Muscle layer of colon (tissue), 2 donors: ENCODE data around the gene NFKBIL1.
"Not testable (repeated sequence)": the region's sequence is repeated elsewhere in the genome, so short reads cannot be mapped to it uniquely, and the experiment has no call there.

ENCODE experiments used
- H3K27ac ChIP-seq: one replicate; pipeline ENCODE4 v1.7.0; 2013; ENCODE audit warnings: low read depth, mild to moderate bottlenecking, low read length, moderate library complexity
- H3K27me3 ChIP-seq, 2 donors: one replicate each; pipeline ENCODE4 v1.7.0; 2013; ENCODE audit warnings: low read length in 2 of 2, mild to moderate bottlenecking in 2 of 2; ENCODE audit not compliant: insufficient read depth in 2 of 2, control insufficient read depth in 1 of 2
- H3K36me3 ChIP-seq: one replicate; pipeline ENCODE4 v1.7.0; 2013; ENCODE audit warnings: mild to moderate bottlenecking, low read length; ENCODE audit not compliant: insufficient read depth
- H3K4me1 ChIP-seq: one replicate; pipeline ENCODE4 v1.7.0; 2013; ENCODE audit warnings: mild to moderate bottlenecking, low read length; ENCODE audit not compliant: insufficient read depth
- H3K4me3 ChIP-seq, 2 donors: one replicate each; pipeline ENCODE4 v1.7.0; 2013; ENCODE audit warnings: low read length in 2 of 2, low read depth in 1 of 2, mild to moderate bottlenecking in 1 of 2, moderate library complexity in 1 of 2
- H3K9ac ChIP-seq: one replicate; pipeline ENCODE4 v1.7.0; 2013; ENCODE audit warnings: low read length
- H3K9me3 ChIP-seq: one replicate; pipeline ENCODE4 v1.7.0; 2013; ENCODE audit warnings: mild to moderate bottlenecking, low read length
- donor health status: abdominal sarcoma.
- donor health status: Adenocarcinoma of cecum.

Gene NFKBIL1

DNA sequence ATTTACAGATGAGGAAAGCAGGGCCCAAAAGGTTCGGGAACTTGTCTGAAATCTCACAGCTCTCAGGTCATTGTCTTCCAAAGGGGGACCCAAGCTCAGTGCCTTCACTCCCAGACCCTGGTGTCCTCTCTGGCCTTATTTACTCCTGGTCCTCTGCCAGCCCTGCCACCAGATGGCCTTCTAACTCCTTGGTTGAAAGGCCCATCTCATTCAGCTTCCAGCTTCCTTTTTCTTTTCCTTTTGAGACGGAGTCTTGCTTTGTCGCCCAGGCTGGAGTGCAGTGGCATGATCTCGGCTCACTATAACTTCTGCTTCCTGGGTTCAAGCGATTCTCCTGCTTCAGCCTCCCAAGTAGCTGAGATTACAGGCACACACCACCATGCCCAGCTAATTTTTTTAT, 4.0 kb downstream of the NFKBIL1 start:
- H3K27ac ChIP-seq, H3K4me3 ChIP-seq, H3K36me3 ChIP-seq, H3K9me3 ChIP-seq, H3K9ac ChIP-seq, H3K27me3 ChIP-seq: not testable (repeated sequence)
- H3K4me1 ChIP-seq = peaks cover 17% of the 10 kb centered on the region

DNA sequence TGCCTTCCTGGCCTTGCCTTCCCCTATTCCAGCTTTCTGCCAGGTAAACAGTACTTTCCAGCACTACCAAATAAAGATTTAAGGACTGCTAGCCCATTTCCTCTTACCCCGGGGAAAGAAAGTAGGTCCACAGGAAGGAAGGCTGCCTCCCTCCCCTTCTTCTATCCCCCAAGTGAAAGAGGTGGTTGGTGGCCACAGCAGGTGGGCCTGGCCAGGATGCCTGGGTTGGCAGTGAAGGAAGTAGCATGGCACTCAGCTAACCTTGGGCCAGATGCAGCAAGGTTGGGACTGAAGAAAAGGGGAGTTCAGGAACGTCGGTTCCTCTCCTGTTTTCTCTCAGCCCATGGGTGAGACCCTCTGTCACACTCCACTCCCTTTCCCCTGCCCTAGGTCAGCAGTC, 8.9 kb downstream of the NFKBIL1 start:
- H3K4me1 ChIP-seq = peaks cover 10% of the 10 kb centered on the region
- H3K9ac ChIP-seq = no peak overlapping the region
- H3K36me3 ChIP-seq = peaks cover 42% of the 10 kb centered on the region
- H3K9me3 ChIP-seq = no peaks in the 10 kb centered on the region
- H3K27ac ChIP-seq = no peak overlapping the region
- no peaks in the 10 kb centered on the region for H3K27me3 ChIP-seq
- H3K4me3 ChIP-seq = no peak overlapping the region

DNA sequence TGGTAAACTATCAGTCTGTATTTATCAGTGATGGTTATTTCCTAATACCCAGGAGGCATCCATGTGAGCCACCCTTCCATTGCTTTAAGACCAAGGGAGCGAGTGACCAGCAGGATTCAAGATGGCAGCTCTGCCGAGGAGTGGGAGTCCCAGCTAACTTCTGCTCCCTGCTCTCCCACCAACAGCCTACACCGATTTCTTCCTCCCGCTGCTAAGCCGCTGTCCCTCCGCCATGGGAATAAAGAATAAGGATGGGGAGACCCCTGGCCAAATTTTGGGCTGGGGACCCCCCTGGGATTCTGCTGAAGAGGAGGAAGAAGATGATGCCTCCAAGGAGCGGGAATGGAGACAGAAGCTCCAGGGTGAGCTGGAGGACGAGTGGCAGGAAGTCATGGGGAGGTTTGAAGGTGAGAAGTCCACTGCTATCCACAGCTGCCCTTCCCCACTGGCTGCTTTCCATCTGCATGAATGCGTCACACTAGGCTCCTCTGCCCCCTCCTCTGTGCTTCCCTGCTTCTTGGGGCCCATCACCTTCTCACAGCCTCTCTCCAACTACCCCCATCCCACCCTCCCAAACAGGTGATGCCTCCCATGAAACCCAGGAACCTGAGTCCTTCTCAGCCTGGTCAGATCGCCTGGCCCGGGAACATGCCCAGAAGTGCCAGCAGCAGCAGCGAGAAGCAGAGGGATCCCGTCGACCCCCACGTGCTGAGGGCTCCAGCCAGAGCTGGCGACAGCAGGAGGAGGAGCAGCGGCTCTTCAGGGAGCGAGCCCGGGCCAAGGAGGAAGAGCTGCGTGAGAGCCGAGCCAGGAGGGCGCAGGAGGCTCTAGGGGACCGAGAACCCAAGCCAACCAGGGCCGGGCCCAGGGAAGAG, 10.3 kb downstream of the NFKBIL1 start:
- no peak overlapping the region for H3K4me3 ChIP-seq
- peaks cover 42% of the 10 kb centered on the region for H3K36me3 ChIP-seq
- peaks cover 10% of the 10 kb centered on the region for H3K4me1 ChIP-seq
- H3K27me3 ChIP-seq = no peaks in the 10 kb centered on the region
- H3K27ac ChIP-seq = peak overlapping the region; percentile 38
- H3K9me3 ChIP-seq = no peaks in the 10 kb centered on the region
- no peak overlapping the region for H3K9ac ChIP-seq

DNA sequence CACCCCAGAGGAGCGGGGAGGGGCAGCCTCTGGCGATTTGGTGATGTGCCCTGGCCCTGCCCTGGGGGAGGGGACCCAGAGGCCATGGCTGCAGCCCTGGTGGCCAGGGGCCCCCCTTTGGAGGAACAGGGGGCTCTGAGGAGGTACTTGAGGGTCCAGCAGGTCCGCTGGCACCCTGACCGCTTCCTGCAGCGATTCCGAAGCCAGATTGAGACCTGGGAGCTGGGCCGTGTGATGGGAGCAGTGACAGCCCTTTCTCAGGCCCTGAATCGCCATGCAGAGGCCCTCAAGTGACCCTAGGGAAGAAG, 10.9 kb downstream of the NFKBIL1 start:
- Histone ChIP-seq H3K4me1 (peaks cover 10% of the 10 kb centered on the region), H3K4me3 (no peak overlapping the region), H3K9me3 (no peaks in the 10 kb centered on the region), H3K36me3 (peaks cover 42% of the 10 kb centered on the region), H3K27ac (peak overlapping the region; percentile 38), H3K9ac (no peak overlapping the region), H3K27me3 (no peaks in the 10 kb centered on the region)

DNA sequence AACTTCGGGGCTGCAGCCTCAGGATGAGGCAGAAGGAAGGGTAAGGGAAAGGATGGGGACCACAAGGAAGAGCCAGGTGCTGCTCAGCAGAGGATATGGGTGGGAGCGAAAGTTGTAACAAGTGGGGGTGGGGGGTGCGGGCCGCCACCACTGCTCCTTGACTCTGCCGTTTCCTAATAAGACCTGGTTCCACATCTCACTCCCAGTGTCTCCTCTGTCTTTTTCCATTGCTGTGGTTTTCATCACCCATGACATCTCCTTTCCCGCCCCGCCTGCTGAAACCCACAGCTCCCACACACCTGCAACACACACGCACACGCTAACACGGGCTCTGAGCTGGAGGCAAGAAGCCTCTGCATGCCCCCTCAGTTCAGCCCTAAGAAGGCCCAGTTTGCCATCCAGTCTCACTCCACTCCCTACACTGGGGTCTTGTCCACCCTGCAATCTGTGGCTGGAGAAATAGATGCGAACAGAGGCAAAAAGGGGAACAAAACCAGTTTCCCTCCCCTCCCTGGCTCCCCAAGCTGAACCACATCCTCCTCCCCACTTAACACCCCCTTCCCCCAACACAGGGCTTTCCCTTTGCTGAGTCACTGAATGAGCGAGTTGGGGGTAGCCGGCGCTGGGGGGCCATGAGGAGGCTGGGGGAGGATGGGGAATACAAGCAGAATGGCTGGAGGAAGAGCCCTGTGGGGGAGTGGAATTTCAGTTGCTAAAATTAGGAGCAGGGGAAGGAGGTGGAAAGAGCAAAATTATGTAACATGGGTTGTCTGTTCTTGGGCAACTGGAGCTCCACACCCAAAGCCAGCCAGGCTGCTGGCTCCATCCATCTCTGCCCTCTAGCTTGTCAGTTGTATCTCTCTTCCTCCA, 11.5 kb downstream of the NFKBIL1 start:
- Histone ChIP-seq H3K9me3 (no peaks in the 10 kb centered on the region), H3K4me3 (no peak overlapping the region), H3K4me1 (peaks cover 10% of the 10 kb centered on the region), H3K36me3 (peaks cover 42% of the 10 kb centered on the region), H3K27me3 (no peaks in the 10 kb centered on the region), H3K27ac (peak overlapping the region; percentile 52), H3K9ac (no peak overlapping the region)

DNA sequence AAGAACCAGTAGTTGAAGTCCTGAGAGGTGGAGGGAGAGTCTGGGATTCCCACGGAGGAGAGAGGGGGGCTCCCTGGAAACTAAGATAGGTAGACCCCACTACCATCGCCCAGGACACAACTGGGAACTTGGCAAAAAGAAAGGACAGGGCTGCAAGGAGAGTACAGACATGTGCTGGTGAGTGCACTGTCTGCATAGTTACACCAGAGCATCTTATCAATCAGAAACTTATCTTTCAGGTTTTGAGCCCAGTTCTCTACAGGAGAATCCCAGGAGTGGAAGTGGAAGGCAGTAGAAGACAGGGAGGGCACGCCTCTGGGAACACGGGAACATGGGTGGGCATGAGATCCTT, 12.2 kb downstream of the NFKBIL1 start:
- Histone ChIP-seq H3K36me3 (peaks cover 42% of the 10 kb centered on the region), H3K27me3 (no peaks in the 10 kb centered on the region), H3K4me3 (no peak overlapping the region), H3K4me1 (peaks cover 10% of the 10 kb centered on the region), H3K9ac (no peak overlapping the region), H3K9me3 (no peaks in the 10 kb centered on the region), H3K27ac (peak overlapping the region; percentile 52)

DNA sequence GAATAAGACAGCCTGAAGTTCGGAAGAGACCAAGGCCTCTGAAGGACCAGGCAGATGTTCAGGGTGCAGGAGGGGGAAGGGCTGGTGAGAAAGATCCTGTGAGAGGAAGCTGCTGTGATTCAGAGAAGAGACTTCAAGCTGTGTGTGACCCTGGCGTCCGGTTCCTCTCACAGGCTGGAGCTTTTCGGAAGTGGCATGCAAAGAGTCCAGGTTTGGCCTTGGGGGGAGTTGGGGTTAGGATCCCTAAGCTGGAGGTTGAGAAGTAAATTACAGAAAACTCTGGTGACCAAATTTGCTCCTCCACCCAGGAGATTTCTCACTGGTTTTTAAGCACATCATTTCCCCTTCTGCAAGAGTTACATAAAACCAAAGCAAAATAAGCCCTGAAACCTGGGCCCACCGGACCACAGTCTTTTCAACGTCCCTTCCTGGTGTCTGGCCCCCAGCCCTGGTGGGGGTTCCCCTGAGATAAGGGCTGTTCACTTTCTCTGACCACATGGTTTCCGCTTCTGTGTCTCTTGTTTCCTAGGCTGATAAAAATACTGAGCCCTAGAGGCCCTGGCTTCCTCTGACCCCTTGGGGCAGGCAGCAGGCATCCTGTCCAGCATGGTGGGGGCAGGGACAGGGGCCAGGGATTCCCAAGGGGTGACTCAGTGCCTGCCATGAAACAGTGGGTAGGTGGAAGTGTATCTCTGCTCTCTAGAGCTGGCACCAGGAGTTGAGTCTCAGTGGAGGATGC, 12.7 kb downstream of the NFKBIL1 start:
- Histone ChIP-seq H3K4me1 (peaks cover 10% of the 10 kb centered on the region), H3K9me3 (no peaks in the 10 kb centered on the region), H3K27ac (peak overlapping the region; percentile 52), H3K9ac (no peak overlapping the region), H3K27me3 (no peaks in the 10 kb centered on the region), H3K4me3 (no peak overlapping the region), H3K36me3 (peaks cover 42% of the 10 kb centered on the region)

DNA sequence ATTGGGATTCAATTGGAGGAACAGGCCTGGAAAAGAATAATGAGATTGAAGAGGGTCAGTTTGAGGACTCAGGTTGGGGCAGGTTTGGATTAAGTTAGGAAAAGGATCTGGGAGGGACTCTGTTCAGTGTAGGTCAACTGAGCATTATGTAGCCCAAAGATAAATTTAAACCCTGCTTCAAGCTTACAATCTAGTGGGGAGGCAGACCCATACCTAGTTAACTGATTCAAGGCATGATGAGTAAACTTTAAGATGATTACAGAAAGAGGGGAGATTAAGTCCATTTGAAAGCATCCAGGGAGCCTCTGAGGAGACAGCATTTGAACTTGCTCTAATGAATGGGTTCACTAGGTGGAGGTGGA, 13.3 kb downstream of the NFKBIL1 start:
- Histone ChIP-seq H3K27me3 (peaks cover 0 to under 1% of the 10 kb centered on the region in 2 donors), H3K4me1 (peaks cover 10% of the 10 kb centered on the region), H3K9ac (no peak overlapping the region), H3K27ac (no peak overlapping the region), H3K4me3 (no peak overlapping the region), H3K9me3 (no peaks in the 10 kb centered on the region), H3K36me3 (peaks cover 42% of the 10 kb centered on the region)

DNA sequence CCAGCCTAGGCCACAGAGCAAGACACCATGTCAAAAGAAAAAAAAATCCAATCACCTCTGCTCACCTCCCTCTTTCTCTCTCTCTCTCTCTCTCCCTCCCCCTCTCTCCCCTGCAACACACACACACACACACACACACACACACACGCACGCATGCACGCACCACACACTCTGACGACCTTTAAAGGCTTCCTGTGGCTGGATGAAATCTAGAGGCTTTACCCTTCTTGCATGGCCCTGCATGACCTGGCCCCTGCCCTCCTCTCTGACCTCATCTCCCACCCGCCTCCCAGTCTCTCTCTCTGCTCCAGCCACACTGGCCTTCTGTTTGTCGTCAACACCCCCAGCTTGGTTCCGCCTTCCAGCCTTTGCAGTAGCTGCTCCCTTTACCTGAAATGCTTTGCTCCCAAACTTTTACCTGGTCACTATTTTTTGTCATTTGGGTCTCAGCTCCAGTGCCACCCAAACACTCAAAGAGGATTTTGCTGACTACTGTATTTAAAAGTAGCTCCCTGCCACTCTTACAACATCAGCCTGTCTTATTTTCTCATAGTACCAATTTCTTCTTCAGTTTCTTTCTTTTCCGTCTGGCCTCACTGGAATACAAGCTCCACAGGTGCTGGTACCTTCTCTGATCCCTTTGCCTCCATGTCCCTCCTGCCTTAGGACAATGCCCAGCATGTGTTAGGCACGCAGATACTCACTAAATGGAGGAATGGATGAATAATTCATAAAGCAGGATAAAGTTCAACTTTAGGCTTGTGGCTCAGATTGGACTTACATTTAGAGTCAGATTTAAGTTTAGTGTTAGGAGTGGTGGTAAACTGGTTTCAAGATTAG, 20.3 kb downstream of the NFKBIL1 start:
- Histone ChIP-seq H3K27me3 (peaks cover 0 to 10% of the 10 kb centered on the region in 2 donors), H3K9ac (no peak overlapping the region), H3K4me3 (no peak overlapping the region), H3K27ac (no peak overlapping the region), H3K9me3 (no peaks in the 10 kb centered on the region), H3K36me3 (no peaks in the 10 kb centered on the region), H3K4me1 (no peaks in the 10 kb centered on the region)

DNA sequence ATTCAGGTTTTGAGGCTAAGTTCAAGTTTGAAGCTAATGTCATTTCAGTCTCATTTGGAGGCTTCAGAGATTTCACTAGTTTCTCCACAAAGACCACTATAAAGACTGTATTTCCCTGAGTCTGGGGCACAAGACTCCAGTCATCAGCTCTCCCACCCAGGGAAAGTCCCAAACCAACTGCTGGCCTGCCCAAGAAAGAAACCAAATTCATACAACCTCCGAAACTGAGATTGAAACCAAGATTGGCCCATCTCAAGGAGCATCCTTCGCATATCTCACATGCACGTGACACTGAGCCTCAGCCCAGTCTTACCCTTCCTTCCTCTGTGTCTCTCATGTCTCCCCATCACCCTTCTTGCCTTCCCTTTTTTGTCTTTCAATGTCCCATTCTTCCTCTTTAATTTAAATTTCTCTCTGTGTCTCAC, 21.1 kb downstream of the NFKBIL1 start:
- Histone ChIP-seq H3K9ac (no peak overlapping the region), H3K36me3 (no peaks in the 10 kb centered on the region), H3K27ac (no peak overlapping the region), H3K27me3 (peaks cover 0 to 10% of the 10 kb centered on the region in 2 donors), H3K4me3 (no peak overlapping the region), H3K4me1 (no peaks in the 10 kb centered on the region), H3K9me3 (no peaks in the 10 kb centered on the region)
